Measurements from ENCODE around the gene NEGR1.

DNA sequence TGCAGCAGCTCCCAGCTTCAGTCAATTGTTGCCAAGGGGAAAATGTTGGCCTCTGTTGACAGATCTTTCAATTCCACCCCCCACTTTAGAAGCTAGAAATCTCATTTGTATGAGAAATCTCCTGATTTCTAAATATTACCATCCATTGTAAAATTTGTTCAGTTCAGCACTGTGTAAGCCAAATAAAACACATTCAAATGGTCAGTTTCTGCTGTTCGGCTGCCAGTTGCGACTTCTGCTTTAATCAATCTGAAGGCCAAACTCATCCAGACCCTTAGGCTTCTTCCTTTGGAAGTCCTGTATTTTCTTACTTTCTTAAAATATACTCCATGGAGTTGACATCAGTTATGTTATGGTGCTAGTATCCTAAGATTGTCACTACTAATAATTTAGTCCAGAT lies 920.3 kb downstream of the NEGR1 start:
- TF ChIP-seq, protein P1, sequence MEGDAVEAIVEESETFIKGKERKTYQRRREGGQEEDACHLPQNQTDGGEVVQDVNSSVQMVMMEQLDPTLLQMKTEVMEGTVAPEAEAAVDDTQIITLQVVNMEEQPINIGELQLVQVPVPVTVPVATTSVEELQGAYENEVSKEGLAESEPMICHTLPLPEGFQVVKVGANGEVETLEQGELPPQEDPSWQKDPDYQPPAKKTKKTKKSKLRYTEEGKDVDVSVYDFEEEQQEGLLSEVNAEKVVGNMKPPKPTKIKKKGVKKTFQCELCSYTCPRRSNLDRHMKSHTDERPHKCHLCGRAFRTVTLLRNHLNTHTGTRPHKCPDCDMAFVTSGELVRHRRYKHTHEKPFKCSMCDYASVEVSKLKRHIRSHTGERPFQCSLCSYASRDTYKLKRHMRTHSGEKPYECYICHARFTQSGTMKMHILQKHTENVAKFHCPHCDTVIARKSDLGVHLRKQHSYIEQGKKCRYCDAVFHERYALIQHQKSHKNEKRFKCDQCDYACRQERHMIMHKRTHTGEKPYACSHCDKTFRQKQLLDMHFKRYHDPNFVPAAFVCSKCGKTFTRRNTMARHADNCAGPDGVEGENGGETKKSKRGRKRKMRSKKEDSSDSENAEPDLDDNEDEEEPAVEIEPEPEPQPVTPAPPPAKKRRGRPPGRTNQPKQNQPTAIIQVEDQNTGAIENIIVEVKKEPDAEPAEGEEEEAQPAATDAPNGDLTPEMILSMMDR (IDR thresholded peaks at IDR 0.05 in 2 of 3, conservative IDR thresholded peaks at IDR 0.05 in 1 of 3; ENCODE audit: borderline replicate concordance in 1 of 3, insufficient read depth in 1 of 3, low read depth in 2 of 3, low read length in 2 of 3): no peak
- TF ChIP-seq YY1 (IDR thresholded peaks at IDR 0.05; ENCODE audit: extremely low read depth, insufficient replicate concordance, low read depth, low read length): no peak
